GF-D8 (cell line): ENCODE data around the gene ATP2C2.
A peak's percentile ranks its signal among the peaks of the same experiment; 100 is the strongest.
"Not testable (repeated sequence)": the region's sequence is repeated elsewhere in the genome, so short reads cannot be mapped to it uniquely, and the experiment has no call there.

Experiments used
- DNase-seq: peaks from one replicate; lab custom pipeline; 2025; lab: John Stamatoyannopoulos, UW

ATP2C2 gene

DNA sequence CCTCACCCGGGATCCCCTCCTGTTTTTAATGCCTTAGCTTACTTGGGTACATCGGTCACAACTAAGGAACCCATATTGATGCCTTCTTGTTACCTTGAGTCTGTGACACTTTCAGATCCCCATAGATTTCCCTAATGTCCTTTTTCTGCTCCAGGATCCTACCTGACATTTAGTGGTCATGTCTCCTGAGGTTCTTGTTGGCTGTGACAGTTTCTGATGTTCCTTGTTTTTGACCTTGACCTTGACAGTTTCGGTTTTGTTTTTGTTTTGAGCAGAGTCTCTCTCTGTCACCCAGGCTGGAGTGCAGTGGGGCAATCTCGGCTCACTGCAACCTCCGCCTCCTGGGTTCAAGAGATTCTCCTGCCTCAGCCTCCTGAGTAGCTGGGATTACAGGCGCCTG is 52.2 kb downstream of the ATP2C2 start:
- DNase-seq = not testable (repeated sequence)

DNA sequence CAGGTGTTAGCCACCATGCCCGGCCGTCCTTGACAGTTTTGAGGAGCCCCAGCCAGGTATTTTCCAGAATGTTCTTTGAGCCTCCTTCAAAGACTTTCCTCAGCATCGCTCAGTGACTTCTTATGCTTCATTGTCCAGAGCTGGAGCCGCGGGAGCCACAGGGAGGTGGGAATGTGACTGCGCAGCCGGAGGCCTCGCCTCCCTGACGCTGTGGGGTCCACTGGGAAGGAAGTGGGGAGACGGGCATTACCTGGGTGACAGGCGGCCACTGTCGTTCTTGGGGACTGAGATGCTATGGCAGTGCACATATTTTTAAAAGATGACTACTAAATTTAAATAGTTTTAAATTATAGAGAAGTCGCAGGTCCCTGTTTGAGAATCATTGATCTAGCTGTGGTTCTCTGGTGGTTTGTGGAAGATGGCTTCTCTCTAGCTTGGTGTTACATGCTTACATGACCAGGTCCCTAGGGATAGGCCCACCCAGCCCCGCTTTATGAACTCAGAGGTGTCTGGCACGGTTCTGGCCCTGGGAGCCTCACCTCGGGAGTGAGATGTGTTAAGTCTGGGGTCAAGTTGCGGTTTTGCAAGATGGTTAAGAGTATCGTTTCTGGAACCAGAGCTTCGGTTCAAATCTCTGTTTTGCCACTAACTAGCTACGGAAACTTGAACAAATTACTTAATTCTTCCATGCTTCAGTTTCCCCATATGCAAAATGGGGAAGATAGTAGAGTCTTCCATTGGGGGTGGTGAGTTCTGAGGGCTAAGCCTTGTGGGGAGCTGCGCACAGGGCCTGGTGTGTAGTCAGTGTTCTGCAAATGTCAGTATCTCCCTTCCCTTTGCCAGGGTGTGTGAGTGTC is 53.0 kb downstream of the ATP2C2 start:
- no peak for DNase-seq

DNA sequence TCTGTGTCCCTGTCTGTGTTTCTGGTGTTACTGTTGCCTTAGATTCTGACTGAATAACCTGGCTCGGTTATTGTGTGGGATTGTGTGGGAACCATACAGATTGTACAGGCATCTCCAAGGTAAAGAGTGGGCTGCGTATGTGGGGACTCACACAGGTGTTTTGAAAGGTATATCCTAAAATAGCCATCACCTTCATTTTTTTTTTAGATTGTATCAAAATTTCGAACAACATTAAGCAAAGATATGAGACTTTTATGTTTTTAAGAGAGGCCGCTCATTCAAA is 53.5 kb downstream of the ATP2C2 start:
- no peak for DNase-seq

DNA sequence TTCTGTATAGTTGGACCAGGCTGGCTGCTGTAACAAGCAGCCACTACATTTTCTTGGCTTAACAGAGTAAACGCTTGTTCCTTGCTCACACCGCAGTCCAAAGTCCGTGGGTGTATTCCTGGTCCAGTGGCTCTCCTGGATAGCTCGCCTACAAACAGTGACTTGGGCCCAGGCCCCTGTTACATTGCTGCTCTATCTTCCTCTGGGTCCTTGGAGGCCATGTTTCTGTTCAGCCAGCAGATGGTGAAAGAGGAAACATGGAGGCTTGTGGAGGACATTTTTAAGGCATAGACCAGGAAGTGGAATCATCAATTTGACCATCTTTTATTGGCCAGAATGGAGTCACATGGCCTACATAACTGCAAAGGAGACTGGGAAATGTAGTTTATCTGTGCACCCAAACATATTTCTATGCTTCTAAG is 55.1 kb downstream of the ATP2C2 start:
- peak; percentile 4 for DNase-seq

DNA sequence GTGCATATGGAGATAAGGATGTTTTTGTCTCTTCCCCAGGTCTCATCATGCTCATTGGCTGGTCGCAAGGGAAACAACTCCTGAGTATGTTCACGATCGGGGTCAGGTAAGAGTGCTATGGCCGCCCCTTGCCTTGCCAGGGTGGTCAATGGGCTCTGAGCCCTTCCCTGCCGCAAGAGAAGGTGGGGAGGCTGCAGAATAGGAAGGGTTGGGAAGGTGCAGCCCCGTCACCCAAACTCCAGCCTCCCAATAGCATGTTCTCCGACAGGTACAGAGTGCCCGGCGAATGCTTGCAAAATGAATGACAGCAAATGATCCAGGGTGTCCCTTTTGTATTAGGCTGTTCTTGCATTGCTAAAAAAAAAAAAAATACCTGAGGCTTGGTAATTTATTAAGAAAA is 57.4 kb downstream of the ATP2C2 start:
- no peak for DNase-seq

DNA sequence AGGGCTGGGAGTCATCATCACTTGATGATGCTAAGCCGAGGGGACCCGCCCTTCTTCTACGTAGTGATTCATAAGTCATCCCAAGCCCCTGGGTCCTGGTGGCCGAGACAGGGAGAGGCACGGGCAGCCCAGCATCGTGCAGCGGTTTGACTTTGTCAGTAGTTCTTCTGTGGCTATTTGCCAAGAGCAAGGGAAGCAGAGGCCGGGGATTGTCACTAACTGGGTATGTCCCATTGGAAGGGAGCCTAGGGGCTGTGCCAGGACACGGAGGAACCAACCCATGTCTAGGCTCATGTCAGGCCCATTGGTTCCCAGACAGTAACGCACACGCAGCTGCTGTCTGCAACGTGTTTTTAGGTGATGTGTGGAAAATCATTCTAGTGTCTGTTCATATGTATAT is 58.5 kb downstream of the ATP2C2 start:
- DNase-seq = no peak

DNA sequence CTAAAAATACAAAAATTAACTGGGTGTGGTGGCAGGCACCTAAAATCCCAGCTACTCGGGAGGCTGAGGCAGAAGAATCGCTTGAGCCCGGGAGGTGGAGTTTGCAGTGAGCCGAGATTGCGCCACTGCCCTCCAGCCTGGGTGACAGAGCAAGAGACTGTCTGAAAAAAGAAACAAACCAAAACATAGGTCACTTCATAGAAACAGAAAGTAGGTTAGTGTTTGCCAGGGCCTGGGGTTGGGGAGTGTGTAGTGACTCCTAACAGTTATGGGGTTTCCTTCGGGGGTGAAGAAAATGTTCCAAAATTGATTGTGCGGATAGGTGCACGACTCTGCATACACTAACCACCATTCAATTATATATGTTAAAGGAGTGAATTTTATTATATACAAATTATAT is 59.2 kb downstream of the ATP2C2 start:
- DNase-seq = no peak

DNA sequence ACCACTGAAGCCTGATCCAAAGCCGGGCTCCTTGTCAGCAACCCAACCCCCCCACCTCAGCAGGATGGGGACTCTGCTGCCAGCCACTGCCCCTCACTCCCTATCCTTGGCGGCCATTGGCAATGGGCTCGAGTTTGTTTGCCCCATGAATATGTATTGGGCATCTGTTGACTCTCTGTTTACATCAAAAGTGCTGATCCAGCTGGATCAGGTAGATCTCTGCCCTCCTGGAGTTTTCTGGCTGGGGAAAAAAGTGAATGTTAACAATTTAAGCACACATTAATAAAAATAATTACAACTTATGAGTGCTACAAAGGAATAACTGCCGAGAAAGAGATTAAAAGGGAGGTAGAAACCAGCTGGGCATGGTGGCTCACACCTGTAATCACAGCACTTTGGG is 62.5 kb downstream of the ATP2C2 start:
- no peak for DNase-seq

DNA sequence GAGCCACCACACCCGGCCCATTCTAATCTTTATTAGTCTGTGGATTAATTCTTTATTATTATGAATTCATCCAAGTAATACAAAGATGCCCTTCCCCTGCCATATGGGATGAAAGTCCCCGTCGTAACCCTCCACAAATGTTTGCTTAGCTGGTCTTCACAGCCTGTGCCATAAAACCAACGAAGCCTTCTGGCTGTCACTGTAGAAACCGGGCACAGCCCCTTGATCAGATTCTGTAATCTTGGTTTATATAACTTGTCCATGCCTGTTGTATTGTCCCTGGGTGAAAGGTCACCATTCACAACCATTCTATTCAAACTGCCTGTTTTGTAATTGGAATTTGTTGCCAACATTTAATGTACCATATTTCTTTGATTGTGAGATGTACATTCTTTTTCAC is 66.5 kb downstream of the ATP2C2 start:
- no peak for DNase-seq

DNA sequence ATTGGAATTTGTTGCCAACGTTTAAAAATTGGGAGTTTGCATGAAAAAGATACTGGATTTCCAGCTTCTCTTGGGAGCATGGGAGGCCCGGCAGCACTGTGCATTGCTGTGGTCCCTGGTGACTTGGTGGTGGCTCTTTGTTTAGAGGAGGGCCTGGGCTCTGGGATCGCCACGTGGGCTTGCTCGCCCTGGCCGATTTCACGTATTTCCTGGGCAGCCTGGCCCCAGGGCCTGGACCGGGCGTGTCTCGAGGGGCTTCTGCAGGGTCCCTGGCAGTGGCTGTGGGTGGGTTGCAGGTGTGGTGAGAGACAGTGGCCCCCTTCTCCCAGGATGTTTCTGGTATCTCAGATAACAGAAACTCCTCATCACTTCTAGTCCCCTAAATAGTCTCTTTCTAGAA is 67.9 kb downstream of the ATP2C2 start:
- no peak for DNase-seq

DNA sequence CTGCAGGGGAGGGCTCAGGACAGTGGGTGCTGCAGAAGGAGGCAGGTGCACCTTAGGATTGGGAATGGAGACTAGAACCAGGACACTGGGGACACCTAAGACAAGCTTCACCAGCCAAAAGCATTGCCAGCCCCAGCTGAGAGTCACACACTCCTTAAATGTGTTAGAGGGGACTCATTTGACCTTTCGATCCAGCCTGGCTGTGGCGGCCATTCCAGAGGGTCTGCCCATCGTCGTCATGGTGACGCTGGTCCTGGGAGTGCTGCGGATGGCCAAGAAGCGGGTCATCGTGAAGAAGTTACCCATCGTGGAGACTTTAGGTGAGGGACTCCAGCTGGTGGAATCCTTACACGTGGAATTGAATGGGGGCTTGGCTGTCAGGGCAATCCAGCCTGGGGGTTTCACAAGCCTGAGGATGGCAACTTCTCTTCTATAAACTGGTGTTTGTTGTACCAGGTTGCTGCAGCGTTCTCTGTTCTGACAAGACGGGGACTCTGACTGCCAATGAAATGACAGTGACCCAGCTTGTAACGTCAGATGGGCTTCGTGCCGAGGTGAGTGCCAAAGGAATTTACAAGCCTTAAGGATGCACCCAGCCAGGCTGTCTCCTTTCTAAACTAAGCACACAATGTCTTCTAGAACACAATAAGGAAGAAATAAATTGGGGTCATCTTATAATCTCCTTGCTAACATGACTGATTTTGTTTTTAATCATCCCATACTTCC is 70.8 kb downstream of the ATP2C2 start:
- DNase-seq = no peak

DNA sequence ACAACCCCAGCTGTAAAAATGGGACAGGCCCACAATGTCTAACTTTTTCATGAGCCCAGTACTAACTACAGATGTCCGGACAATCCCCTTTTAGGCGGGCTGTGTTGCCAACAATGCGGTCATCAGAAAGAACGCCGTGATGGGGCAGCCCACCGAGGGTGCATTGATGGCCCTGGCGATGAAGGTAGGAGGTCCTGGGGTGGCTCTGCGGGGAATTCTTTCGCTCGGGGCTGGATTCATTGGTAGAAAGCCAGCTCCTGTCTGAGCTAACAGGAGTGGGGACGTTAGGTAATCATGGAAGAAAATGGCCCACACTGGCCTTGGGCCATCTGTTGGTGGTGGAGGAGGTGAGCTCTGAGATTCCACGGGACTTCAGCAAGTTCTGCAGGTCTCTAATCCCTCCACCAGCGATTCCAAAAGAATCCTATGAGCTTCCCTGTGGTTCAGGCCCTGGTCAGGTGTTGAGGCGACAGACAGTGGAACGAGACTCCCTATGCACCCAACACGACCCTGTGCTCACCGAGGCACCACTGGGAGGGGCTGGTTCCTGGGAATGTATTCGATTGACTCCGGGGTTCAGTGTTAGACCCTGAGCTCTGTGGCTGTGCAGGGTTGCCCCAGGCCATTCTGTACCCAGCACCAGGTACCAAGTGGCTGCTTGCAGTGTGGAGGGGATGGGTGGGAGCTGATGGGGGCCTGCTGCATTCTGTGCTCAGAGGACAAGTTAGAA is 74.2 kb downstream of the ATP2C2 start:
- DNase-seq = no peak

DNA sequence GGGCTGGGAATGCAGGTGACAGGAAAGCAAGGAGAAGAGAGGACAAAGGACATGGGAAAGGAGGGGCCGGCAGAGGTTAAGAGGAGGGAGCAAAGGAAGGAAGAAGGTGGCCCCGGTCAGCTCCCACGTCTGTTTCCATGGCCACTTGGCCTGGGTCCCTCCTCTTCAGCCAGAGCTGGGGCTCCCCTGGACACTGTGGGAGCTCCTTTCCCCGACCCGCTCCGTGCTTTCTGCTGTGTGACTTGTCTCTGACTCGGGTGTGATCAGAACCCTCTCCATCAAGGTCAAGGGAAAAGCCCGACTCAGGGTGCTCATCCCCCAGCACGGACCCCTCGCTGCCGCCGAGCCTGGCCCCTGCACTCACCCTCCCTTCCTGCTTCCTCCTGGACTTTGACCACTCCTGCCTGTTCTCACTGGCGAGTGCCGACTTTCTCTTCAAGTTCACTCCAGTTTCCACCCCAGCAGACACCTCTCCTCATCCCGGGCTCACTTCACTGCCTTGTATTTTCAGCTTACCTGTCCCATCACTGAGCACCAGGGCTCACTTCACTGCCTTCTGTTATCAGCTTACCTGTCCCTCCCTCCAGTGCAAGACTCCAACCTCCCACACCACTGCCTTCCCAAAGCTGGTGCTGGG is 74.9 kb downstream of the ATP2C2 start:
- DNase-seq = no peak

DNA sequence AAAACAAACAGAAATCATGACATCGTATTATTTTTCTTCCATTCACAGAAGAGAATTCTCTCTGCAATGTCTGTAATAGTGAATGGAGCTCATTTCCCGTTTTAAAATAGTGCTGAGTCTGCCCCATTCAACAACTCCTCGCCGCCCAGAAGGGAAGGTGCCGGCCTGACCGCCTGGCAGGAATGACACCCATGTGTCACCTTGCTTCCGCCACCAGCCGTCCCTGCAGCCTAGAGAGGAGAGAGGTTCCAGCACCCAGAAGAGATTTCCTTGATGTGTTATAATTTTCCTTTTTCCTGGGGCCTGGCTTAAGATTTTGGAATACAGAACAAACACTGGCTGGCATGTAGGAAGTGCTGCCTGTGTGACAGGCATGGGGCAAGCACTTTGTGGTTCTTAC is 76.1 kb downstream of the ATP2C2 start:
- DNase-seq = no peak

DNA sequence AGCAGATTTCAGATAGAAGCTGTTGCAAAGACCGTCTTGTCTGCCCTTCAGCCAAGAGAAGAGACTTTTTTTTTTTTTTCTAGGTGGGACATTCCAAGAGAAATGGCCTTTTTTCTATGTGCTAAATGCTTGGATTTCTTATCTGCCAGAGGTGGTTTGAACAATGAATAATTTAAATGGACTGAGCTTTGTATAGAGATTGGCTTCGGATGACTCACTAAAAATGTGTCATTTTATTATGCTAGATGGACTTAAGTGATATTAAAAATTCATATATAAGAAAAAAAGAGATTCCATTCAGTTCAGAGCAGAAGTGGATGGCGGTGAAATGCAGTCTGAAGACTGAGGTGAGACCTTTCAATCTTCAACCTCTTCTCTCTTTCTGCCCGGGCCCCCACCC is 77.7 kb downstream of the ATP2C2 start:
- DNase-seq = no peak

DNA sequence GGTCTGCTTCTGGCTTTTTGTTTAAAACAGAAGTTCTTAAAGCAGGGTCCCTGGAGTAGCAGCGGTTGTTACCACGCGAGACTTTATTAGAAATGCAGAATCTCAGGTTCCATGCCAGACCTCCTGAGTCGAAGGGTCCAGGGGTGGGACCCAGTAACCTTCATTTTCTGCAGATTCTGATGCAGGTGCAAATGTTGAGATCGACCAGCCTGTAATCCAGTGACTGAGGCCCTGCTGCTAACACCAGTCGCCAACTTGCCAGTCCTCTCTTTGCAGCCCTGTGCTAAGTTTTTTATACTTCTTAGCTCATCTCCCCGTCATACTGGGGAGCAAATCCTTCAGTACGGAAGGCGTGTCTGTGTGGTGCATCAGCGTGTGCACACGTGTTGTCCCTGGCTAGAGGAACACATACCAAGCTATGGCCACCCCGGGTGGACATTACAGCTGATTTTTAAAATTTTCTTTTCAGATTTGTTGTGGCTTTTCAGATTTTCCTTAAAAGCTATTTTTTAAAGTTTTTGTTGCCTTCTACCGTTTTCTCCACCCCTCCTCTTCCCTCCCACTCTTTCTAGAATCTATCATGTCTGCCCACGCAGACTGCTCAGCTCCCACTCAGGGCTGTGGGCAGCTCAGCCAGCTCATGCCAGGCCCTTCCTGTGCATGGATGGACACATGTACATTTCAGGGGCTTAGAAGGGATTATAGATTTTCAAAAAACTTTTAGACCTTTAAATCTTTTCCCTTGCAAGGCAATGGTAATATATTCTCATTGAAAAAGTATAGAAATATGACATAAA is 78.5 kb downstream of the ATP2C2 start:
- no peak for DNase-seq

DNA sequence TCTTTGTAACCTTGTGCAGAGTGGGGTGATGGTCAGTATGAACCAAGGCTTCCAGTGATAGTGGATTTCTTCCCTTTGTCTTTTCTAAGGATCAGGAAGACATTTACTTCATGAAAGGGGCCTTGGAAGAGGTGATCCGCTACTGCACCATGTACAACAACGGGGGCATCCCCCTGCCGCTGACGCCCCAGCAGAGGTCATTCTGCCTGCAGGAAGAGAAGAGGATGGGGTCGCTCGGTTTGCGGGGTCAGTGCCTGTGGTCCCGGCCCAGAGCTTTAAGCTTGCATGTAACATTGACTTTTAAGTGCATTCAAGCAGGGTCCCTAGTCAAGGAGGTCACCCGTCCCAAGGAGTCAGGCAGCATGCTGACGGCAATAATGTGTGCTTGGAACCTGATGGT is 80.1 kb downstream of the ATP2C2 start:
- no peak for DNase-seq

DNA sequence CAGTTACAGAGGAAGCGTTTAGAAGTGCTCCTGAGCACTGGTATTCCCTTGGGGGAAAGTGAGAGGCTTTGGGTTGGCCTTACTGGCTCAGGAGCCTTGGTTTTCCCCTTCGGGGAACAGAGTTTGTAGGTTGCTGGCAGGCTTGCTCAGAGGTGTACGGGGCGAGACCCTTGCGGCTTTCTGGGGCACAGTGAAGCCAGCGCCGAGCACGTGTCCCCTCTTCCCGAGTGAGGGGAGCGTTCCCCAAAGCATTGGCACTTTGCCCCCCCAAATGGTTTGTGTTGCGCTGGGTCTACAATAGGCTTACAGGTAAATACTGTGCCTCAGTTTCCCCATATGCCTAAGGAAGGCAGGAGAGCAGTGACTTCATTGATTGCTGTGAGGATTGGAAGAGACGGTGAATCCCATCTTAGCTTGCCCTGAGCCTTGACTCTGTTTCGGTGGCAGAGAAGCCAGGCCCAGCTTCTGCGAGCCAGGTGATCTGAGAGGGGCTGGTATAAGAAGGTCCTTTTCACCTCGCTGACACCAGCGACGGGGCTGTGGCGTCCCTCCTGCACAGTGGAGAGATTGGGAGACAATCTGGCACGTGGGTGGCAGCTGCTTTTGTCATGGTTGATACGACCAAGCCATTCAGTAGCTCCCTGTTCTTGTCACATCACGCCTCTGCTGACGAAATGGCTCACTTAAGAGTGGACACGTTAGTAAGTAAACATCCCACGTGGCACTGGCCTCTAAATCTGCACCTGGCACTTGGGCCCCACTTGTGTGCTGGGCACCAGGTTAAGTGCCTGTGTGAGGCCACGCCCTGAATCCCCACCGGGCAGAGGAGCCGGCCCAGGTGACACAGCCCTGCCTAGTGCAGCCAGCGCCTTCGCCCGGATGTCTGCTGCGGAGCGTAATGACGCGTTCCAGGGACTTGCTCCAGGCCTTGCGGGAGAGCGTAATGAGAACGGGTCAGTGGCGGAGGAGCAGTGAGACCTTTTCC is 81.1 kb downstream of the ATP2C2 start:
- DNase-seq = no peak

DNA sequence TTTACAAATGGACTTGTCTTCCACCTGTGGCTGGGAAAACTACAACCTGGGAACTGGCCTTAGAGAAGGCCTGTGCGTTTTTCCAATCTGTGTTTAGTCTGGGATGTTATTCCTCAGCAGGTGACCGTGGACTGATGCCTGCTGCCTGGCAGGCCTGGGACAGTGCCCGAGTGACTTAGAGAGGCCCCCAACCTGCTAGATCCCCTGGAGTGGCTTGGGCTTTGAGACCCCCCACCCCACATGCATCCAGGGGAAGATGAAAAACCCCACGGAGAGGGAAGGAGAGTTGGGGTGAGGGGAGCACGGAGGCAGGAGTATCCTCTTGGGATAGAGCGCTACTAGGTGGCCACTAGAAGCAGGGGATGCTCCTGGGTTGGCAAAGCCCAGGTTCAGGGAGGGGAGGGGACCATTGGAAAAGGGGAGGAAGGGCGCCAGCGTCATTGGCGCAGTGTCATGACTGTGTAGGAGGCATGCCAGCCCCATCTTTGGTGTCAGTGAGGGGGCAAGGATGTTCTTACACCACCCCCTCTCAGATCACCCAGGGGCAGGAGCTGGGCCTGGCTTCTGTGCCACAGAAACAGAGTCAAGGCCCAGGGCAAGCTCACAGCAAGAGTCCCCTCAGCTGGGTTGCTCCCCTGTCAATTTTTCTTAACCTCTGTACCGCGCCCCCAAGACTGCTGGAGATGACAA is 82.0 kb downstream of the ATP2C2 start:
- DNase-seq = no peak
